ENCODE measurements around the gene REXO1. TPM values are rescaled to one million over a fixed set of nuclear protein-coding genes. Genes with fewer than 3 reads are reported as not detected.
A peak's percentile ranks its signal among the peaks of the same experiment; 100 is the strongest.

REXO1 gene
- total and polyA plus RNA-seq, 2 of the 8 experiments (the other 6 are each of a cell fraction or from before 2014, with no cell fraction given), result 42.4 to 44.3 TPM

DNA sequence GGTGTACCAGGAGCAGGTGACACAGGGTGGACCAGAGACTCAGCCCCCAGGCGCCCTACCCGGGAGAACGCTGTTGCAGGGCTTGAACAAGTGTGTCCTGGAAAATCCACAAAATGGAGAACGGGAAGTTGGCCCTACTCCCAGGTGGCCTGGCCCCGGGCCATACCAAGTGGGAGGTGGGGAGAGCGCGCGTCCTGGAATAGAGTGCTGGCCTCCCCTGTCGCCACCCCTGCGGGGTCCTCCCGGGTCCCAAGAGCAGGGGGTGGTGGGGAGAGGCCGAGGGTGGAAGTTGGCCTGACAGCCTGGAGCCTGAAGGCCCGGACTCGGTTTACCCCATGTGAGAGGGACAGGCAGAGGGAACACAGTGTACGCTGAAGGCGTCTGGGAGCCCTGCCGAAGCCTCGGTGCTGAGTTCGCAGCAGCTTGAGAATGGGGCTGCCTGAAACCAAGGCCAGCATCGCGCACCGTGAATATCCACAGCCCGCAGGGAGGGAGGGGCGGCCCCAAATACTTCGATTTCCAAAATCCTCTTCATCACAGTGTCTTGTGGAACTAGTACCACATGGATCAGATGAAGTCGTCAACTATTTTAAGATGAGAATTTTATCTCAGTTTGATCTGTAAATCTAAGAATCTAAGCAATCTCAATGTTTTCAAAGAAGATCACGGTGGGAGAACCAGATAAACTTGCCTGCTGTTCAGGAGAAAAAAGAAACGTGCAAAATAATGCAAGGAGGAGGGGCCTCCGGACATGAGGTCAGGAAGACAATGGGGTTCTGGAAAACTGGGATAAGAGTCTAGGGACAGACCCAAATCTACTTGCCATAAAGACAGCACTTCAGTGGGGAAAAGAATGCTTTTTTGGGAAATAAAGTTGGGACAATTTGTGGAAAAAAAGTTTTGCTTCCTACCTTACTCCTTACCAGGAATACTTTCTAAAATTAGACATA is 25.5 kb upstream of the REXO1 start:
- Histone ChIP-seq H2BK120ac (replicated peaks; ENCODE audit: low read depth, low read length) (no peak overlapping the region), H3K9ac (replicated peaks in 1 of 4; ENCODE audit: extremely low read depth in 1 of 4, low read depth in 3 of 4, low read length in 3 of 4) (no peak overlapping the region), H3K18ac (ENCODE audit: extremely low read depth, low read length) (no peak overlapping the region), H3K4me2 (ENCODE audit: insufficient read depth in 1 of 2, low read depth in 2 of 2, low read length in 2 of 2) (no peak overlapping the region; a peak in 1 of 4 replicates), H2BK12ac (ENCODE audit: low read depth, low read length) (no peak overlapping the region), H4K91ac (replicated peaks; ENCODE audit: insufficient read length, low read length) (no peak overlapping the region), H3K27ac (ENCODE audit: low read depth, low read length) (no peak overlapping the region), H3K4ac (replicated peaks; ENCODE audit: insufficient read length, low read depth, low read length) (no peak overlapping the region), H4K8ac (ENCODE audit: extremely low read depth, insufficient read depth, low read length) (peak overlapping the region; percentile 51; the same call in 1 of the 2 replicates), H3K56ac (replicated peaks; ENCODE audit: insufficient read length, low read depth, low read length) (no peak overlapping the region), H3K36me3 (ENCODE audit: control insufficient read depth in 2 of 4, insufficient read depth in 4 of 4, low read length in 3 of 4) (no peaks in the 10 kb centered on the region), H2AFZ (ENCODE audit: low read length) (no peak overlapping the region), H2BK20ac (ENCODE audit: low read length) (no peak overlapping the region), H3K27me3 (replicated peaks in 1 of 4; ENCODE audit: control insufficient read depth in 3 of 4, extremely low read depth in 1 of 4, insufficient read depth in 3 of 4, low read length in 3 of 4) (no peaks in the 10 kb centered on the region), H3K9me3 (ENCODE audit: insufficient read depth in 2 of 2, low read depth in 1 of 2, low read length in 1 of 2) (no peaks in the 10 kb centered on the region), H3K4me3 (ENCODE audit: extremely low read depth in 1 of 4, insufficient read depth in 2 of 4, low read depth in 3 of 4, low read length in 4 of 4) (peak overlapping the region in 1 of 4 experiments; percentile 87; a peak in 2 of 8 replicates), H2AK5ac (ENCODE audit: low read depth, low read length) (no peak overlapping the region), H3K23me2 (ENCODE audit: low read depth, low read length) (peaks cover 14% of the 10 kb centered on the region), H3K23ac (ENCODE audit: insufficient read length) (no peak overlapping the region), H4K20me1 (replicated peaks in 1 of 2; ENCODE audit: control insufficient read depth in 1 of 2, insufficient read depth in 2 of 2, low read length in 2 of 2) (peaks cover 2 to 7% of the 10 kb centered on the region in 2 experiments), H4K5ac (ENCODE audit: insufficient read length, low read depth, low read length) (no peak overlapping the region), H3K14ac (ENCODE audit: insufficient read length) (no peak overlapping the region), H2BK15ac (ENCODE audit: low read length) (no peak overlapping the region), H3K79me1 (ENCODE audit: low read depth, low read length) (peaks cover 4% of the 10 kb centered on the region), H2BK5ac (ENCODE audit: low read depth, low read length) (no peak overlapping the region), H3K4me1 (replicated peaks in 1 of 4; ENCODE audit: control insufficient read depth in 3 of 4, insufficient read depth in 4 of 4, low read length in 3 of 4) (peaks cover 0 to 7% (median 2%) of the 10 kb centered on the region in 4 experiments; a peak in 5 of 7 replicates), H3K79me2 (ENCODE audit: control insufficient read depth in 1 of 2, insufficient read depth in 2 of 2, low read length in 2 of 2) (peaks cover 0 to 33% of the 10 kb centered on the region in 2 experiments; a peak in 3 of 4 replicates)
- DNase-seq (ENCODE audit: low read depth in 1 of 2, low spot score in 2 of 2) (no peak), FAIRE-seq (no peak)
- ChIA-PET POLR2A (ENCODE audit: partially characterized antibody) (interaction anchor here (1.3 kb wide), 1 partner anchor 13 kb away, joined by 4 read pairs; no protein-coding TSS in a partner anchor), CTCF (ENCODE audit: partially characterized antibody) (interaction anchor here (0.6 kb wide), 1 partner anchor 176 kb away, joined by 3 read pairs; no protein-coding TSS in a partner anchor)
- WGBS, 2 experiments (ENCODE audit: extremely low coverage in 1 of 2, insufficient coverage in 1 of 2, insufficient read length in 1 of 2, insufficient replicate concordance in 2 of 2, low coverage in 1 of 2, low lambda C conversion rate in 2 of 2, missing lambda C conversion rate in 1 of 2), result 89% methylated on average over 29 of the region's 29 CpGs; no CpG with 5 or more reads in 1 of the 2 experiments
- no peak for TF ChIP-seq SIRT6 (IDR thresholded peaks at IDR 0.05; ENCODE audit: low read length)
- no peak for TF ChIP-seq BACH1 (IDR thresholded peaks at IDR 0.05; ENCODE audit: low read length)
- TF ChIP-seq RNF2 (IDR thresholded peaks at IDR 0.05; ENCODE audit: borderline replicate concordance, low read depth, low read length, missing control alignments, poor library complexity, severe bottlenecking), result no peak
- no peak for TF ChIP-seq BCL11A (IDR thresholded peaks at IDR 0.05; ENCODE audit: low read depth in 2 of 2, low read length in 2 of 2)
- TF ChIP-seq NANOG (IDR thresholded peaks at IDR 0.05; ENCODE audit: insufficient read depth, low read depth, low read length, poor library complexity, severe bottlenecking), result no peak
- no peak for TF ChIP-seq CBX5 (IDR thresholded peaks at IDR 0.05; ENCODE audit: low read depth, low read length)
- no peak for TF ChIP-seq KDM4A (IDR thresholded peaks at IDR 0.05; ENCODE audit: low read depth, low read length, severe bottlenecking)
- TF ChIP-seq NRF1 (IDR thresholded peaks at IDR 0.05; ENCODE audit: low read depth, low read length), result no peak
- TF ChIP-seq GABPA (IDR thresholded peaks at IDR 0.05; ENCODE audit: borderline replicate concordance, insufficient read depth, low read length), result no peak
- TF ChIP-seq YY1 (IDR thresholded peaks at IDR 0.05; ENCODE audit: low read depth, low read length), result no peak
- no peak for TF ChIP-seq CBX8 (IDR thresholded peaks at IDR 0.05; ENCODE audit: borderline replicate concordance, low read depth, low read length)

All from H1 (cell line).